HCT116 (cell line): ENCODE data around the gene TARM1. TPM values are rescaled to one million over a fixed set of nuclear protein-coding genes. Genes with fewer than 3 reads are reported as not detected.

ENCODE experiments used
- ATAC-seq: fragments of 200-7000 bp; cut with Tn5 transposase; 2 replicates; pipeline ENCODE4 v1.9.1; 2020; ENCODE audit warnings: mild to moderate bottlenecking, moderate library complexity
- BruUV-seq: library from RNA; stranded (reverse); fragments of 400-500 nt; replicated peaks from 2 replicates; lab custom pipeline; 2021; lab: Mats Ljungman, UMichigan
- CTCF ChIA-PET: fragments of 300-600 bp; sonication (Branson Sonifier 250); formaldehyde crosslinking; loops from one replicate; lab custom pipeline; 2021; ENCODE audit warnings: antibody characterized with exemption; lab: Charles Lee
- POLR2A ChIA-PET: fragments of 300-600, 350-600 bp; sonication (Branson Sonifier 250); formaldehyde crosslinking; loops from one replicate; lab custom pipeline; 2021; ENCODE audit warnings: antibody characterized with exemption; lab: Charles Lee
- RAD21 ChIA-PET, 2 experiments: fragments of 300-600 bp; sonication (Branson Sonifier 250); formaldehyde crosslinking; loops; one replicate each; lab custom pipeline; 2023; ENCODE audit warnings: low total read pairs in 2 of 2; ENCODE audit not compliant: uncharacterized antibody in 2 of 2, unreplicated experiment in 2 of 2, low non-redundant PET in 1 of 2; lab: Charles Lee
- DNase-seq: peaks from one replicate; pipeline ENCODE4 v3.0.0-alpha.2; 2010; ENCODE audit warnings: low read depth, low spot score
- H2AFZ ChIP-seq: fragments of 200-600 bp; shearing (Covaris generic), sonication (generic); 2 replicates; pipeline ENCODE4 v1.6.1; 2017; ENCODE audit warnings: low read depth, mixed run types, mixed read lengths, antibody characterized with exemption, low read length; ENCODE audit not compliant: poor library complexity, severe bottlenecking
- H3K27ac ChIP-seq: 2 replicates; pipeline ENCODE4 v1.5.1; 2012; ENCODE audit warnings: low read depth, low read length
- H3K27me3 ChIP-seq: fragments of 200-600 bp; sonication (generic); 2 replicates; pipeline ENCODE4 v1.6.1; 2016; ENCODE audit warnings: mixed run types, low read length, mixed read lengths; ENCODE audit not compliant: insufficient read depth
- H3K36me3 ChIP-seq, 2 experiments: fragments of 200-500 bp in 1 of 2; fragments of 200-600 bp in 1 of 2; sonication (Bioruptor generic) in 1 of 2; sonication (generic) in 1 of 2; 2 replicates each; pipeline versions ENCODE4 v1.5.1 to v1.6.1; 2014 to 2016; ENCODE audit warnings: low read length in 2 of 2, inconsistent platforms in 1 of 2, mixed read lengths in 1 of 2, mixed run types in 1 of 2; ENCODE audit not compliant: insufficient read depth in 2 of 2, control insufficient read depth in 1 of 2
- H3K4me1 ChIP-seq, 2 experiments: fragments of 200-600 bp in 1 of 2; sonication (generic) in 1 of 2; 2 replicates each; pipeline versions ENCODE4 v1.5.1 to v1.6.1; 2012 to 2017; ENCODE audit warnings: low read length in 2 of 2, inconsistent platforms in 1 of 2, mild to moderate bottlenecking in 1 of 2, mixed read lengths in 1 of 2, mixed run types in 1 of 2, moderate library complexity in 1 of 2; ENCODE audit not compliant: insufficient read depth in 2 of 2, control insufficient read depth in 1 of 2
- H3K4me2 ChIP-seq: fragments of 200-600 bp; sonication (generic); 2 replicates; pipeline ENCODE4 v1.6.1; 2017; ENCODE audit warnings: mixed run types, low read length, mixed read lengths
- H3K4me3 ChIP-seq, 2 experiments: fragments of 200-600 bp in 1 of 2; sonication (generic) in 1 of 2; replicated peaks in 1 of 2; 2 replicates each; pipeline ENCODE4 v1.5.1; 2011 to 2016; ENCODE audit warnings: low read length in 2 of 2, control low read depth in 1 of 2, low read depth in 1 of 2, mild to moderate bottlenecking in 1 of 2, mixed read lengths in 1 of 2, mixed run types in 1 of 2
- H3K79me2 ChIP-seq: fragments of 200-600 bp; sonication (generic); 2 replicates; pipeline ENCODE4 v1.6.1; 2017; ENCODE audit warnings: mild to moderate bottlenecking, mixed run types, low read length, moderate library complexity, mixed read lengths; ENCODE audit not compliant: insufficient read depth
- H3K9ac ChIP-seq: fragments of 200-600 bp; sonication (generic); 2 replicates; pipeline ENCODE4 v1.6.1; 2016; ENCODE audit warnings: low read length, mixed read lengths
- H3K9me2 ChIP-seq: fragments of 200-600 bp; sonication (generic), shearing (Covaris generic); 2 replicates; pipeline ENCODE4 v1.6.1; 2017; ENCODE audit warnings: mixed run types, mild to moderate bottlenecking, moderate library complexity; ENCODE audit not compliant: insufficient read depth
- H3K9me3 ChIP-seq, 2 experiments: fragments of 200-500 bp in 1 of 2; fragments of 200-600 bp in 1 of 2; sonication (Bioruptor generic) in 1 of 2; sonication (generic) in 1 of 2; 2 replicates each; pipeline ENCODE4 v1.6.1; 2014 to 2017; ENCODE audit warnings: low read length in 2 of 2, mixed read lengths in 2 of 2, inconsistent platforms in 1 of 2, low read depth in 1 of 2, mild to moderate bottlenecking in 1 of 2, mixed run types in 1 of 2, moderate library complexity in 1 of 2; ENCODE audit not compliant: control insufficient read depth in 1 of 2, insufficient read depth in 1 of 2
- H4K20me1 ChIP-seq: fragments of 200-600 bp; sonication (generic), shearing (Covaris generic); 2 replicates; pipeline ENCODE4 v1.6.1; 2017; ENCODE audit warnings: mixed run types, mild to moderate bottlenecking, moderate library complexity; ENCODE audit not compliant: insufficient read depth
- CBX3 ChIP-seq: IDR thresholded peaks from 2 replicates; pipeline ENCODE4 v1.6.1; 2012; ENCODE audit warnings: low read depth
- CEBPB ChIP-seq: IDR thresholded peaks from 2 replicates; pipeline ENCODE4 v1.6.1; 2012; ENCODE audit warnings: low read depth
- EGR1 ChIP-seq: IDR thresholded peaks from 2 replicates; pipeline ENCODE4 v1.6.1; 2012; ENCODE audit warnings: low read depth
- EZH2 ChIP-seq: fragments of 200-600 bp; sonication (generic); IDR thresholded peaks from 2 replicates; pipeline ENCODE4 v1.6.1; 2017; ENCODE audit warnings: antibody characterized with exemption, mixed run types
- EZH2phosphoT487 ChIP-seq: fragments of 200-600 bp; IDR thresholded peaks from 2 replicates; pipeline ENCODE4 v1.6.1; 2018; ENCODE audit warnings: antibody characterized with exemption, borderline replicate concordance
- JUND ChIP-seq: IDR thresholded peaks from 2 replicates; pipeline ENCODE4 v1.6.1; 2012
- POLR2A ChIP-seq: IDR thresholded peaks from 2 replicates; pipeline ENCODE4 v1.7.0; 2011; ENCODE audit warnings: borderline replicate concordance; ENCODE audit not compliant: insufficient read depth, insufficient read length; ENCODE audit errors: extremely low read depth
- POLR2AphosphoS5 ChIP-seq: IDR thresholded peaks from 2 replicates; pipeline ENCODE4 v1.6.1; 2011; ENCODE audit warnings: mild to moderate bottlenecking, low read depth, low read length, moderate library complexity
- RAD21 ChIP-seq: IDR thresholded peaks from 2 replicates; pipeline ENCODE4 v1.6.1; 2012; ENCODE audit warnings: low read depth, mild to moderate bottlenecking
- TCF7L2 ChIP-seq: IDR thresholded peaks from 2 replicates; pipeline ENCODE4 v1.7.0; 2011; ENCODE audit warnings: borderline replicate concordance, inconsistent platforms; ENCODE audit not compliant: insufficient read depth, insufficient read length; ENCODE audit errors: extremely low read depth
- ZFX ChIP-seq: fragments of 450-650 bp; IDR thresholded peaks from 2 replicates; pipeline ENCODE4 v1.6.1; 2017
- intact Hi-C: fragments of 100-400 bp; cut with micrococcal nuclease; formaldehyde crosslinking; loops from 2 replicates; pipeline ENCODE4 v1.10.0; 2022
- total RNA-seq: library from RNA; stranded (reverse); gene quantifications from one replicate; pipeline ENCODE4 v1.2.1, GENCODE V29; 2021; ENCODE audit not compliant: unreplicated experiment
- TF ChIP-seq, protein P1 (sequence below): IDR thresholded peaks from 2 replicates; pipeline ENCODE4 v1.6.1; 2011; ENCODE audit warnings: mild to moderate bottlenecking, low read length, moderate library complexity; ENCODE audit not compliant: insufficient replicate concordance; ENCODE audit errors: extremely low read depth
- TF ChIP-seq, protein P2 (sequence below): IDR thresholded peaks from 2 replicates; pipeline ENCODE4 v1.6.1; 2012
- TF ChIP-seq, protein P3 (sequence below): IDR thresholded peaks from 2 replicates; pipeline ENCODE4 v1.6.1; 2012
- TF ChIP-seq, protein P4 (sequence below), 3 experiments: fragments of 200-600 bp in 1 of 3; sonication (generic) in 1 of 3; IDR thresholded peaks in 2 of 3; conservative IDR thresholded peaks in 1 of 3; 2 replicates each; pipeline ENCODE4 v1.5.1; 2012 to 2017; ENCODE audit warnings: low read depth in 2 of 3, low read length in 2 of 3, antibody characterized with exemption in 1 of 3, borderline replicate concordance in 1 of 3, control low read depth in 1 of 3, mild to moderate bottlenecking in 1 of 3, mixed read lengths in 1 of 3, mixed run types in 1 of 3, moderate library complexity in 1 of 3; ENCODE audit not compliant: insufficient read depth in 1 of 3

The TARM1 gene
- total RNA-seq, 1 experiment from 2014 or later: not detected

DNA sequence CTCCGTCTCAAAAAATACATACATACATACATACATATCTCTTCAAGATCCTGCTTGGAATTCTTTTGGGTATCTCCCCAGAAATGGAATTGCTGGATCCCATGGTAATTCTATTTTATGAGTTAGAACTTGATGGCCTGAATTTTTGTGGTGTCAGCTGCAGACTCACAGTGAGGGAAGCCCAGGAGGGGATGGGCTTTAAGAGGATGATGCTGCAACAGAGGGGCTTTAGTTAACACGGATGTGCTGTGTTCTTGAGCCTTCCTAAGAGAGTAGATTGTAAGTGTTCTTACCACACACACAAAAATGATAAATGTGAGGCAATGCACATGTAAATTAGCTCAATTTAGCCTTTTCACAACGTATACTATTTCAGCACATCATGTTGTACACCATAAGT lies 58.0 kb downstream of the TARM1 start:
- DNase-seq (no peak), ATAC-seq (no peak)
- intact Hi-C loops: loop anchor here (5.0 kb wide), 1 partner anchor 116 kb away; the partner anchor contains the start of gene CACNG7
- Histone ChIP-seq H3K79me2 (no peaks in the 10 kb centered on the region), H3K4me2 (no peak overlapping the region), H2AFZ (no peak overlapping the region), H3K27me3 (no peaks in the 10 kb centered on the region), H3K9me2 (no peaks in the 10 kb centered on the region), H3K4me3 (no peak overlapping the region), H3K4me1 (peaks cover 12 to 25% of the 10 kb centered on the region in 2 experiments), H3K36me3 (no peaks in the 10 kb centered on the region), H3K9me3 (no peaks in the 10 kb centered on the region), H3K9ac (no peak overlapping the region), H4K20me1 (no peaks in the 10 kb centered on the region), H3K27ac (no peak overlapping the region)
- POLR2A ChIA-PET: interaction anchor here (0.6 to 1.1 kb wide), 2 partner anchors 13 to 154 kb away, joined by 3 to 4 read pairs; no protein-coding TSS in a partner anchor
- BruUV-seq: no TSS peak
- RAD21 ChIA-PET: interaction anchor here (0.9 to 1.3 kb wide), 4 partner anchors 75 to 214 kb away, joined by 3 to 11 read pairs (median 4); no protein-coding TSS in a partner anchor
- CTCF ChIA-PET: interaction anchor here (1.1 to 4.9 kb wide), 9 partner anchors 15 to 230 kb away, joined by 3 to 60 read pairs (median 15); partner anchors contain the start of gene MYADM
- TF ChIP-seq TCF7L2 (no peak), POLR2A (no peak), EGR1 (no peak), CEBPB (no peak), ZFX (no peak), EZH2 (no peak), EZH2phosphoT487 (no peak), CBX3 (no peak), JUND (no peak), RAD21 (no peak), POLR2AphosphoS5 (no peak)
- TF ChIP-seq, protein P1, sequence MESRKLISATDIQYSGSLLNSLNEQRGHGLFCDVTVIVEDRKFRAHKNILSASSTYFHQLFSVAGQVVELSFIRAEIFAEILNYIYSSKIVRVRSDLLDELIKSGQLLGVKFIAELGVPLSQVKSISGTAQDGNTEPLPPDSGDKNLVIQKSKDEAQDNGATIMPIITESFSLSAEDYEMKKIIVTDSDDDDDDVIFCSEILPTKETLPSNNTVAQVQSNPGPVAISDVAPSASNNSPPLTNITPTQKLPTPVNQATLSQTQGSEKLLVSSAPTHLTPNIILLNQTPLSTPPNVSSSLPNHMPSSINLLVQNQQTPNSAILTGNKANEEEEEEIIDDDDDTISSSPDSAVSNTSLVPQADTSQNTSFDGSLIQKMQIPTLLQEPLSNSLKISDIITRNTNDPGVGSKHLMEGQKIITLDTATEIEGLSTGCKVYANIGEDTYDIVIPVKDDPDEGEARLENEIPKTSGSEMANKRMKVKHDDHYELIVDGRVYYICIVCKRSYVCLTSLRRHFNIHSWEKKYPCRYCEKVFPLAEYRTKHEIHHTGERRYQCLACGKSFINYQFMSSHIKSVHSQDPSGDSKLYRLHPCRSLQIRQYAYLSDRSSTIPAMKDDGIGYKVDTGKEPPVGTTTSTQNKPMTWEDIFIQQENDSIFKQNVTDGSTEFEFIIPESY: no peak
- TF ChIP-seq, protein P2, sequence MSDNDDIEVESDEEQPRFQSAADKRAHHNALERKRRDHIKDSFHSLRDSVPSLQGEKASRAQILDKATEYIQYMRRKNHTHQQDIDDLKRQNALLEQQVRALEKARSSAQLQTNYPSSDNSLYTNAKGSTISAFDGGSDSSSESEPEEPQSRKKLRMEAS: no peak
- TF ChIP-seq, protein P3, sequence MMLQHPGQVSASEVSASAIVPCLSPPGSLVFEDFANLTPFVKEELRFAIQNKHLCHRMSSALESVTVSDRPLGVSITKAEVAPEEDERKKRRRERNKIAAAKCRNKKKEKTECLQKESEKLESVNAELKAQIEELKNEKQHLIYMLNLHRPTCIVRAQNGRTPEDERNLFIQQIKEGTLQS: no peak
- TF ChIP-seq, protein P4, sequence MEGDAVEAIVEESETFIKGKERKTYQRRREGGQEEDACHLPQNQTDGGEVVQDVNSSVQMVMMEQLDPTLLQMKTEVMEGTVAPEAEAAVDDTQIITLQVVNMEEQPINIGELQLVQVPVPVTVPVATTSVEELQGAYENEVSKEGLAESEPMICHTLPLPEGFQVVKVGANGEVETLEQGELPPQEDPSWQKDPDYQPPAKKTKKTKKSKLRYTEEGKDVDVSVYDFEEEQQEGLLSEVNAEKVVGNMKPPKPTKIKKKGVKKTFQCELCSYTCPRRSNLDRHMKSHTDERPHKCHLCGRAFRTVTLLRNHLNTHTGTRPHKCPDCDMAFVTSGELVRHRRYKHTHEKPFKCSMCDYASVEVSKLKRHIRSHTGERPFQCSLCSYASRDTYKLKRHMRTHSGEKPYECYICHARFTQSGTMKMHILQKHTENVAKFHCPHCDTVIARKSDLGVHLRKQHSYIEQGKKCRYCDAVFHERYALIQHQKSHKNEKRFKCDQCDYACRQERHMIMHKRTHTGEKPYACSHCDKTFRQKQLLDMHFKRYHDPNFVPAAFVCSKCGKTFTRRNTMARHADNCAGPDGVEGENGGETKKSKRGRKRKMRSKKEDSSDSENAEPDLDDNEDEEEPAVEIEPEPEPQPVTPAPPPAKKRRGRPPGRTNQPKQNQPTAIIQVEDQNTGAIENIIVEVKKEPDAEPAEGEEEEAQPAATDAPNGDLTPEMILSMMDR (IDR thresholded peaks at IDR 0.05 in 2 of 3, conservative IDR thresholded peaks at IDR 0.05 in 1 of 3; ENCODE audit: borderline replicate concordance in 1 of 3, insufficient read depth in 1 of 3, low read depth in 2 of 3, low read length in 2 of 3): no peak
